Activated T-cell treated with anti-CD3 and anti-CD28 coated beads, Interleukin-2, amount 50 U/mL, for 4 hours (primary cell): ENCODE data around the gene REX1BD. TPM values are rescaled to one million over a fixed set of nuclear protein-coding genes. Genes with fewer than 3 reads are reported as not detected.

ENCODE experiments used
- ATAC-seq, 2 donors: fragments of 200-7000 bp; cut with Tn5 transposase; one replicate each; pipeline ENCODE4 v1.10.0; 2021
- DNase-seq: peaks from one replicate; pipeline ENCODE4 v3.0.0-alpha.2; 2020
- H3K27me3 Mint-ChIP-seq: one replicate; pipeline ENCODE4 v1.8.0; 2021; ENCODE audit warnings: low read depth, mixed read lengths
- H3K36me3 Mint-ChIP-seq: one replicate; pipeline ENCODE4 v1.8.0; 2022; ENCODE audit warnings: mixed read lengths; ENCODE audit not compliant: insufficient read depth
- H3K4me1 Mint-ChIP-seq: one replicate; pipeline ENCODE4 v1.8.0; 2021; ENCODE audit warnings: low read depth, mixed read lengths
- H3K4me3 Mint-ChIP-seq: one replicate; pipeline ENCODE4 v1.8.0; 2021; ENCODE audit warnings: mild to moderate bottlenecking, moderate library complexity, mixed read lengths
- H3K9me3 Mint-ChIP-seq: one replicate; pipeline ENCODE4 v1.8.0; 2021; ENCODE audit warnings: mixed read lengths
- total RNA-seq, 3 donors: library from RNA; stranded (reverse); gene quantifications; one replicate each; pipeline ENCODE4 v1.2.1, GENCODE V29; 2021

REX1BD gene
- total RNA-seq, 3 donors from 2014 or later, result 99.7 to 139 (median 119) TPM

DNA sequence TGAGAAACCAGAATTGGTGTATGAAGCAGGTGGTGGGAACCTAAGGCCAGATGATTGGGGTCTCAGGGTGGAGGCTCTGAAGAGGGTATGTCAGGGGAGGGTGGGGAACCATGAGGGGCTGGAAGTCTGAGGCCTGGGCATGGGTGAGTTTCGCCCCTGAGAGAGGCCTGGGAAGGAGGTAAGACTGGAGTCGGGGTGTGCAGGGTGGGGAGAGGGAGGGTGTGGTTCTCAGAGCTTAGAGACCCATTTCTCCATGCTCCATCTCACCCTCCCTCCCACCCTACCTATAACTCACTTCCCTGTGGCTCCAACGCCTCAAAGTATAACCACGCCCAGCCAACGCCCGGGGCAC is 47.2 kb downstream of the REX1BD start:
- Mint-ChIP-seq H3K4me3 (peak overlapping the region; percentile 87), H3K4me1 (peaks cover 24% of the 10 kb centered on the region), H3K36me3 (peaks cover 4% of the 10 kb centered on the region), H3K27me3 (peaks cover 3% of the 10 kb centered on the region), H3K9me3 (no peaks in the 10 kb centered on the region)
- ATAC-seq (no peak), DNase-seq (no peak)

DNA sequence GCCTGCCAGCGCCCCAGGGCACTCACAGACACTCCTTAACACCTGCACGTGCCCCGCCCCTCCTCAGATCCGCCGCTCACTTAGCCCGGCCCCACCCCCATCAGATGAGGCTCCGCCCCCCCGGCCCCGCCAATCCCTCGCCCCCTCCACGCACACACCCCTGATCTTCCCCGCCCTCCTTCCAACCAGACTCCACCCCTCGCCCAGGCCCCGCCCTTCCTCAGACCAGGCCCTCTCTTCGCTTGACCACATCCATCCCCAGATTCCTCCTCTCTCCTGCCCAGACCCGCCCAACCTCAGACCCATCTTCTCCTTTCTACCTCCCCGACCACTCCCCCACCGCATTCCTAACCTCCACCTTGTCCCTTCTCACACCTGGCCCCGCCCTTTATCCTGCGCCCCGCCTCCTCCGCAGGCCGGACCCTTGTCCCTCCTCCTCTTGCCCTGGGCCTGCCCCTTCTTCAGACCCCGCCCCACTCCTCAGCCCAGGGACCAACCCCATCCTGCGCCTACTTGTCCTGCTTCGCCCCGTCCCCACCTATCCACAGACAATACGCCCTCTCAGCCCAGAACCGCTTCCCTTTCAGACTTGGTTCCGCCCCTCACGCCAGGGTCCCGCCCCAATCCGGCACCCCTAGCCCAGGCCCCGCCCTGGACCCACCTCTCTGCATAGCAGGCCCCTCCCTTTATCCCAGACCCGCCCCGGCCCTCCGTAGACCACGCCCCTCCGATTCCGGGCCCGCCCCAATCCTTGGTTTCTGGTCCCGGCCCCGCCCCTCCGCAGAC is 47.8 kb downstream of the REX1BD start:
- H3K9me3 Mint-ChIP-seq, result no peaks in the 10 kb centered on the region
- ATAC-seq, result peak; percentile 92 to 93
- peak overlapping the region; percentile 87 for H3K4me3 Mint-ChIP-seq
- peaks cover 3% of the 10 kb centered on the region for H3K27me3 Mint-ChIP-seq
- peaks cover 4% of the 10 kb centered on the region for H3K36me3 Mint-ChIP-seq
- DNase-seq, result peak; percentile 100
- peaks cover 24% of the 10 kb centered on the region for H3K4me1 Mint-ChIP-seq

DNA sequence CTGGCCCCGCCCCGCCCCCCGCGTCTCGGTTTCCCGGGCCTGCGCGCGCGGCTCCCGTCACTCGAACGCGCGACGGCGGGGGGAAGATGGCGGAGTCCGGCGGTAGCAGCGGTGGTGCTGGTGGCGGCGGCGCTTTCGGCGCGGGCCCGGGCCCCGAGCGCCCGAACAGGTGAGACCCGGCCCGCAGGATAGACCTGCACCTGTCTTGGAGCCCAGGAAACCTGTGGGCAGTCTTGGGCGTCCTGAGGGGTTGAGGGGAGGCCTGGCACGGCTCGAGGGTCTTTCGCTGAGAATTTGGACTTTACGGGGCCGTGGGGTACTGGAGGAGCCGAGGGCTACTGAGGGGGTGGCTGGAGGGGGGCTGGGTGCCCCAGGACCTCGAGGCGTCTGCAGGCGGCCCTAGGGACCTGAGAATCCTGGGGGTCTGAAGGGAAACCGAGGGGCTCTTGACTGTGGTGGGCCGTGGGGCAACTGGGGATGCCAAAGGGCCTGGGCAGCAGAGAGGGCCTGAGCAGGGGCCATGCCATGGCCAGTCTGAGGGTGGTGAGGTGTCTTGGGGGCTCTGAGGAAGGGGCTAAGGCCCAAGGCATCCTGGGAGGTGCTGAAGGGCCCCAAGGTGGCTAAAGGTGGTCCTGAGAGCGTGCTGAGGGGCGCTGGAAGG is 48.5 kb downstream of the REX1BD start, which contains the start of gene KLHL26:
TSS of gene KLHL26 (plus strand) at position 60 of the 661 bp plus-strand sequence. CDS start at position 87, 27 bp downstream.
- Mint-ChIP-seq H3K9me3 (no peaks in the 10 kb centered on the region), H3K27me3 (peaks cover 3% of the 10 kb centered on the region), H3K36me3 (peaks cover 4% of the 10 kb centered on the region), H3K4me1 (peaks cover 24% of the 10 kb centered on the region), H3K4me3 (peak within 1 kb of the TSS; percentile 87)
- ATAC-seq (no peak), DNase-seq (no peak)

DNA sequence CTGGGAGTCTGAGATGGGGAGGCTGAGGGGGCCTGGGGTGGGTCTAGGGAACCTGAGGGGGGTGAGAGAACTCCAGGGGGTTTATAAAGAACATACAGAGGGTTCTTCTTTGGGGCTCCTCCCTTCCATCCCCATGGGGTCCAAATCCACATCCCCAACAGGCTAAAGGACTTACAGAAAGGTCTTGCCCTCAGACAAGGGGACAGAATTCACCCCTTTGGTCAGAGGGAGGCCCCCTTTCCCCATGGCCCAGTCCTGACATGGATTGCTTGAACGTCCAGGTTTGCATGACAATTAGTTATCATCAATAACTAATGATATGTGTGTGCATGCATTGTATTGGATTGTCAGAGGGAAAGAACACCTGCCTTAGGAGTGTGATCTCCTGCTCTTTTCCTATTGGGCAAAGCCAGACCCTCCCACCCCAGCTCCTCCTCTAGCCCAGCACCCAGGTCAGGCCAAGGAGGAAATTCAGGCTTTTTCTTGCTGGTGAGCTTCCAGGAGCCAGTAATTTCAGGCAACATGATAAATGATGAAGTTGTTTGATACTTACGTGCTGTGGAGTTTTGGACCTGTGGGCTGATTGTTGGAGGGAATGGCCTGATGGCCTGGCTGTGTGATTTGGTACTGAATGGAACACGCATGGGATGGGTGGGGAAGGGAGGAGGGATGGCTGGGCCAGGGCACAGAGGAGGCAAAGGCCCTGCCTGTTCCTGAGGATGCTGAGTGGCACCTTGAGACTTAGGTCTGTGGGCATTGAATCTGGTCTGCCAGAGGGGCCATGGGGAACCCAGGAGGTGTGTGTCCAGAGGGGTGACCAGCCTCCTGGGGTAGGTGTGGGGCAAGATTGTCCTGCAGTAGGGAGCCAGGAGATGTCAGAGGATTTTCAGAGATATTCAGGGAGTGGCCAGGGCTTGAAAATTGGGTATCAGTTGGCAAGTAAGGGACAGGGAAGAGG is 49.4 kb downstream of the REX1BD start:
- H3K36me3 Mint-ChIP-seq, result peaks cover 4% of the 10 kb centered on the region
- no peaks in the 10 kb centered on the region for H3K9me3 Mint-ChIP-seq
- peak overlapping the region; percentile 87 for H3K4me3 Mint-ChIP-seq
- ATAC-seq (no peak), DNase-seq (no peak)
- peaks cover 3% of the 10 kb centered on the region for H3K27me3 Mint-ChIP-seq
- peaks cover 24% of the 10 kb centered on the region for H3K4me1 Mint-ChIP-seq

DNA sequence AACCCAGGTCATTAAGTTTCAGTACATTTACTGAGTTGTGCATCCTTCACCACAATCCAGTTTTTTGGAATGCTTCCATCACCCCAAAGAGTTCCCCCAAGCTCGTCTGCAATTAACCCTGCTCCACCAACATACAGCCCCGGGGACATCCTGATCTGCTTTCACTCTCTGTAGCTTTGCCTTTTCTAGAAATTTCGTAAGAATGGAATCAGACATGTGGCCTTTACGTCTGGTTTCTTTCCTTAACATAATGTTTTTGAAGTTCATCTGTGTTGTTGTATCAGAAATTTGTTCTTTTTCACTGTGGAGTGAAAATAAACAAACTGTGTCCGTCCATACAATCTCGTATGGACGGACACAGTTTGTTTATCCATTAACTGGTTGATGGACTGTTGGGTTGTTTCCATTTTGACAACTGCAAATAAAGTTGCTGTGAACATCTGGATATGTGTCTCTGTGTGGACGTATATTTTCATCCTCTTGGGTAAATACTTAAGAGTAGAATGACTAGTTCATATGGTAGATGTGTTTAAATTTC is 51.2 kb downstream of the REX1BD start:
- Mint-ChIP-seq H3K4me1 (peaks cover 23% of the 10 kb centered on the region), H3K9me3 (no peaks in the 10 kb centered on the region)

More for the DNA sequence above, 51.2 kb downstream of the REX1BD start:
- no peak for ATAC-seq
- Mint-ChIP-seq H3K27me3 (no peaks in the 10 kb centered on the region), H3K4me3 (no peak overlapping the region), H3K36me3 (peaks cover 4% of the 10 kb centered on the region)
- DNase-seq, result no peak

Other genes starting within 250 kb of the REX1BD start
- gene PGPEP1, start 248.2 kb upstream of the REX1BD start, total RNA-seq, result 10 to 100 TPM; 12.8 to 14.7 (median 13.0) TPM
- gene GDF15, start 202.6 kb upstream of the REX1BD start, total RNA-seq, result under 1 TPM; 0.53 to 0.71 (median 0.56) TPM
- gene LRRC25, start 191.2 kb upstream of the REX1BD start, total RNA-seq, result not detected
- 100 to 1,000 TPM; 119 to 155 (median 135) TPM for gene SSBP4, start 169.4 kb upstream of the REX1BD start, total RNA-seq
- 10 to 100 TPM; 10.2 to 16.6 (median 14.4) TPM for gene ISYNA1, start 150.7 kb upstream of the REX1BD start, total RNA-seq
- gene ELL, start 66.7 kb upstream of the REX1BD start, total RNA-seq, result 10 to 100 TPM; 25.6 to 32.5 (median 28.8) TPM
- gene FKBP8, start 45.2 kb upstream of the REX1BD start, total RNA-seq, result 100 to 1,000 TPM; 155 to 163 (median 155) TPM
- gene KXD1, start 30.9 kb upstream of the REX1BD start, total RNA-seq, result 100 to 1,000 TPM; 112 to 129 (median 126) TPM
- gene UBA52, start 16.9 kb upstream of the REX1BD start, total RNA-seq, result 1,000 to 10,000 TPM; 1,928 to 2,027 (median 1,945) TPM
- gene CRLF1, start 18.0 kb downstream of the REX1BD start, total RNA-seq, result under 1 TPM in 2 of 3 donors, not detected in 1; 0.32 to 0.76 TPM
- not detected for gene TMEM59L, start 24.1 kb downstream of the REX1BD start, total RNA-seq
- gene KLHL26, start 48.2 kb downstream of the REX1BD start, total RNA-seq, result 10 to 100 TPM; 14.7 to 20.3 (median 17.0) TPM
- gene CRTC1, start 94.9 kb downstream of the REX1BD start, total RNA-seq, result 1 to 10 TPM; 7.8 to 9.6 (median 8.9) TPM
- not detected for gene COMP, start 202.5 kb downstream of the REX1BD start, total RNA-seq
- gene UPF1, start 243.2 kb downstream of the REX1BD start, total RNA-seq, result 100 to 1,000 TPM; 116 to 123 (median 118) TPM